Heart left ventricle (tissue), 16 donors: ENCODE results near the gene ARPP21. TPM values are rescaled to one million over a fixed set of nuclear protein-coding genes. Genes with fewer than 3 reads are reported as not detected.

ENCODE experiments used
- ATAC-seq, 4 donors: fragments of 200-7000 bp; cut with Tn5 transposase; one replicate each; pipeline ENCODE4 v1.9.1; 2020 to 2022; ENCODE audit warnings: moderate library complexity in 4 of 4, mild to moderate bottlenecking in 3 of 4, moderate number of reproducible peaks in 1 of 4
- DNase-seq, 5 donors: peaks; one replicate each; pipeline ENCODE4 v3.0.0-alpha.2; 2020
- H3K27ac ChIP-seq, 12 donors: fragments of 200-600 bp; sonication (generic) in 4 of 12; one replicate each; pipeline versions ENCODE4 v1.5.0 to v1.8.0; 2016 to 2022; ENCODE audit warnings: mild to moderate bottlenecking in 2 of 12
- H3K27me3 ChIP-seq, 9 donors: fragments of 200-600 bp; sonication (generic) in 2 of 9; one replicate each; pipeline versions ENCODE4 v1.5.1 to v1.8.0; 2016 to 2022; ENCODE audit warnings: mild to moderate bottlenecking in 3 of 9
- H3K36me3 ChIP-seq, 9 donors: fragments of 200-600 bp; sonication (generic) in 2 of 9; one replicate each; pipeline versions ENCODE4 v1.5.0 to v1.8.0; 2018 to 2022; ENCODE audit warnings: mild to moderate bottlenecking in 2 of 9
- H3K4me1 ChIP-seq, 12 donors: fragments of 200-600 bp; sonication (generic) in 4 of 12; one replicate each; pipeline versions ENCODE4 v1.5.0 to v1.8.0; 2016 to 2022; ENCODE audit warnings: mild to moderate bottlenecking in 3 of 12
- H3K4me3 ChIP-seq, 12 donors: fragments of 200-600 bp; sonication (generic) in 4 of 12; one replicate each; pipeline versions ENCODE4 v1.5.0 to v1.8.0; 2017 to 2022; ENCODE audit warnings: mild to moderate bottlenecking in 9 of 12, moderate library complexity in 4 of 12
- H3K9me3 ChIP-seq, 12 donors: fragments of 200-600 bp; sonication (generic) in 4 of 12; one replicate each; pipeline versions ENCODE4 v1.5.0 to v1.8.0; 2016 to 2022; ENCODE audit warnings: mild to moderate bottlenecking in 1 of 12
- POLR2A ChIP-seq, 2 donors: fragments of 450-650 bp; IDR thresholded peaks; one replicate each; pipeline ENCODE4 v1.6.1; 2017; ENCODE audit warnings: antibody characterized with exemption in 2 of 2, mild to moderate bottlenecking in 2 of 2, moderate library complexity in 2 of 2
- WGBS, 4 donors: extraction: QIAGEN DNeasy Blood & Tissue Kit in 2 of 4; methylation state at CpG; one replicate each; pipeline versions ENCODE4 v1.1.5 to v1.1.7; 2013 to 2018; 5-methylcytosine and 5-hydroxymethylcytosine counted together
- intact Hi-C, 10 donors: fragments of 100-400 bp; cut with DNase I; formaldehyde crosslinking; loops; one replicate each; pipeline versions ENCODE4 v1.11.1 to v1.14.2; 2022
- polyA plus RNA-seq, 2 donors: library from polyadenylated mRNA; stranded (reverse); fragments of 200-250 nt; gene quantifications; one replicate each; pipeline ENCODE4 v1.2.3, GENCODE V29; 2013
- total RNA-seq, 9 donors: library from RNA; depleted of rRNA in 2 of 9; stranded (reverse); fragments of >200 nt in 2 of 9; fragmentation: NEBNext Ultra II Directional in 3 of 9; extraction: Animal tissue kit (Norgen Biotek cat#: 25700) in 3 of 9; gene quantifications; one replicate each; pipeline versions ENCODE4 v1.1.0 to v1.2.4, GENCODE V29; 2016 to 2023
- TF ChIP-seq, protein P1 (sequence below), 12 donors: fragments of 200-600 bp; sonication (generic) in 4 of 12; IDR thresholded peaks; one replicate each; pipeline versions ENCODE4 v1.5.0 to v1.8.0; 2018 to 2022; ENCODE audit warnings: antibody characterized with exemption in 12 of 12, mild to moderate bottlenecking in 5 of 12
- donor health status: ischemic (EF 13 %, LVEDD 7.1; RV severe dilation, severe dysfunction).
- donor health status: healthy with polysubstance abuse.
- donor health status: DM: no; HTN: yes; CAD: no.
- donor health status: DM: no; HTN: no; CAD: no.
- donor health status: ischemic (EF 25% LVEDD 6.9; RV normal size, moderate dysfunction).
- donor health status: ischemic (EF 25% LVEDD 5.7; RV mildly dilated, moderate dysfunction).
- donor health status: healthy.
- donor health status: DM: yes; HTN: yes; CAD: no.
- donor health status: ischemic (EF 35%, LVEDD 5.7; RV mildly dilated, moderate dysfunction).
- donor health status: nonischemic (EF 11% LVEDD 7.7; RV severe dilation, severe dysfunction).
- donor health status: DM: yes; HTN: yes; CAD: no.
- donor health status: PGD.
- donor health status: ischemic (EF 29% LVEDD 5.4; RV normal size, mild dysfunction).
- donor health status: nonischemic (EF 23%, LVEDD 6.1; RV moderate dilation, normal function).

ARPP21 gene
- total and polyA plus RNA-seq, 11 donors, result 0.01 to 0.98 TPM; not detected in 9

DNA sequence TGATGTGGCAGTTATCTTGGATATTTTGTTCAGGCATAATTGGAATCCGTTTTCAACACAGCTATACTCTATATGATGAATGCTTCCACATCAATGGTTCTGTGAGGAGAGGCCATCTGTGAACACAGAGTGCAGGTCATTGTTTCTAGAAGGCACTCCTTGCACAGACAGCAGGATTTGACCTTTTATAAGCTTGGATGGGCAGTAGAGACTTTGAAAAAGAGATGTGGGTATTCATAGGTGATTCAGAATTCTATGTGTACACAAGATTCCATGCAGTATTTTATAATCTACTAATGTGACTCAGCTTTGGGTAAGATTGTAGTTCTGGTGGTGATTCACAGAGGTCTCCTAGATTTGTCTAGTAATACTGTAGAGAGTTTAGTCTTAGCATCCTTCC, 12.5 kb downstream of the ARPP21 start:
- H3K4me1 ChIP-seq, result no peaks in the 10 kb centered on the region
- no peak for DNase-seq
- no peaks in the 10 kb centered on the region for H3K36me3 ChIP-seq
- no peaks in the 10 kb centered on the region for H3K27me3 ChIP-seq
- H3K4me3 ChIP-seq, result no peak overlapping the region
- TF ChIP-seq, protein P1, sequence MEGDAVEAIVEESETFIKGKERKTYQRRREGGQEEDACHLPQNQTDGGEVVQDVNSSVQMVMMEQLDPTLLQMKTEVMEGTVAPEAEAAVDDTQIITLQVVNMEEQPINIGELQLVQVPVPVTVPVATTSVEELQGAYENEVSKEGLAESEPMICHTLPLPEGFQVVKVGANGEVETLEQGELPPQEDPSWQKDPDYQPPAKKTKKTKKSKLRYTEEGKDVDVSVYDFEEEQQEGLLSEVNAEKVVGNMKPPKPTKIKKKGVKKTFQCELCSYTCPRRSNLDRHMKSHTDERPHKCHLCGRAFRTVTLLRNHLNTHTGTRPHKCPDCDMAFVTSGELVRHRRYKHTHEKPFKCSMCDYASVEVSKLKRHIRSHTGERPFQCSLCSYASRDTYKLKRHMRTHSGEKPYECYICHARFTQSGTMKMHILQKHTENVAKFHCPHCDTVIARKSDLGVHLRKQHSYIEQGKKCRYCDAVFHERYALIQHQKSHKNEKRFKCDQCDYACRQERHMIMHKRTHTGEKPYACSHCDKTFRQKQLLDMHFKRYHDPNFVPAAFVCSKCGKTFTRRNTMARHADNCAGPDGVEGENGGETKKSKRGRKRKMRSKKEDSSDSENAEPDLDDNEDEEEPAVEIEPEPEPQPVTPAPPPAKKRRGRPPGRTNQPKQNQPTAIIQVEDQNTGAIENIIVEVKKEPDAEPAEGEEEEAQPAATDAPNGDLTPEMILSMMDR (IDR thresholded peaks at IDR 0.05), result no peak
- TF ChIP-seq POLR2A (IDR thresholded peaks at IDR 0.05), result no peak
- no peak overlapping the region for H3K27ac ChIP-seq
- intact Hi-C loops, result no loop called here
- ATAC-seq, result no peak
- H3K9me3 ChIP-seq, result no peaks in the 10 kb centered on the region
- WGBS, 4 donors, result 52 to 79% (median 63%) methylated on average over 1 of the region's 1 CpG

DNA sequence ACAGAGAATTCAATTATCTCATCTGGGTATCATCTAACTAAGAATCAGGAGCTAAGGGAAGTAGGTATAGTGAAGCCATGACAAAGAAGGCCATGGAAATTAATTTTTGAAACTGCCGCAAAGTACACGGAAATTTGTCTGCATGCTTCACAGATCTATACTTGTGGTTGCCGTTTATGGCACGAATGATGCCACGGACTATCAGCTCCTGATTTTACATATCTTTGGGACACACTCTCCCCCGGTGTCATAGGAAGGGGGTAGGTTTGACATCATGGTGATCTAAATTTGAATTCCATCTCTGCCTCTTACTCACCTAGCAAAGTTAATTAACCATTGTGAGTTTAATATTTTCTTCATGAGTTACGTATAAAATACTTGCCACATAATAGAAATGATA, 14.0 kb downstream of the ARPP21 start:
- TF ChIP-seq, protein P1 (IDR thresholded peaks at IDR 0.05), result no peak
- TF ChIP-seq POLR2A (IDR thresholded peaks at IDR 0.05), result no peak
- intact Hi-C loops, result no loop called here
- Histone ChIP-seq H3K4me1 (no peaks in the 10 kb centered on the region), H3K36me3 (no peaks in the 10 kb centered on the region), H3K9me3 (no peaks in the 10 kb centered on the region), H3K4me3 (no peak overlapping the region), H3K27me3 (no peaks in the 10 kb centered on the region), H3K27ac (no peak overlapping the region)
- WGBS, 4 donors, result 89 to 93% (median 93%) methylated on average over 7 of the region's 7 CpGs
- ATAC-seq (no peak), DNase-seq (no peak)

DNA sequence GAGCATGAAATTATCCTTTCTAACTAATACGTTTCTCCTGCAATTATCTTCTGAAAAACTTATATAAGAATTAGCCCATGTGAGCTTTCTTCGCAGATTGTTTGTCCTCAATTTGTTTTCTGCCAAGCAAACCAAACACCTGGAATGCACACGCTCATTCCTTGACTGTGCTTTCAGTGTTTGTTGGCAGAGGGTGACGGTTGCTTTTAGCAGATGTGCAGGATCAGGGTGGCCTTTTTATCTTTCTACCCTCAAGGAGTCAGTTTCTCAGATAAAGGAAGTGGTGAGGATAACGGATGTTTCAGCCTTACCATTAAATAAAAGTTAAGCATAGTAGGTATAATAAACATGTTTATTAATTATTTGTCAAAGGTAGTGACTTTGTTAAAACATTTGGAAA, 15.2 kb downstream of the ARPP21 start:
- no peaks in the 10 kb centered on the region for H3K27me3 ChIP-seq
- ATAC-seq, result no peak
- no peaks in the 10 kb centered on the region for H3K36me3 ChIP-seq
- no peaks in the 10 kb centered on the region for H3K9me3 ChIP-seq
- WGBS, 4 donors, result 47 to 51% (median 50%) methylated on average over 5 of the region's 5 CpGs
- H3K4me1 ChIP-seq, result no peaks in the 10 kb centered on the region
- TF ChIP-seq POLR2A (IDR thresholded peaks at IDR 0.05), result no peak
- TF ChIP-seq, protein P1 (IDR thresholded peaks at IDR 0.05), result no peak
- no peak for DNase-seq
- H3K27ac ChIP-seq, result no peak overlapping the region
- H3K4me3 ChIP-seq, result no peak overlapping the region
- intact Hi-C loops, result no loop called here

DNA sequence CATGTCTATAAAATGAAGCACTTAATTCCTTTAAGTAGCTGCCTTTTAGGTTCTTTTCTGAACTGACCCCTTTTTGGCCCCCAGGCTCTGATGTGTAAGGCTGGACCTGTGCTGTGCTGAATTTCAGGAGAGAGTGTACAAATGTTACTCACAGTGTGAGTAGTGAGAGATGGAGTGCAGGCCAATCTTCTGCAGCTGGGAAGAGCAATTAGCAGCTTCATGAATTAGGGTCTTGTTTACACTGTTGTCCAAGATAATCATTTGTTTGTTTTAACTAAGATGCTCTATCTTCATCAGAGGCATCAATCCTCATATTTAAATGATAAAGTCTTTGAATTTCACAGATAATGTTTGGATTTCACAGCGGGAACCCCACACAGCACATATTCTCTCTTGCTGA, 19.4 kb downstream of the ARPP21 start:
- Histone ChIP-seq H3K4me1 (peaks cover 0 to 6% (median 0%) of the 10 kb centered on the region in 12 donors), H3K36me3 (no peaks in the 10 kb centered on the region), H3K27ac (no peak overlapping the region), H3K27me3 (no peaks in the 10 kb centered on the region), H3K9me3 (no peaks in the 10 kb centered on the region), H3K4me3 (no peak overlapping the region)
- intact Hi-C loops, result no loop called here
- DNase-seq, result no peak
- TF ChIP-seq, protein P1 (IDR thresholded peaks at IDR 0.05), result no peak
- TF ChIP-seq POLR2A (IDR thresholded peaks at IDR 0.05), result no peak
- no peak for ATAC-seq
- 79 to 90% (median 84%) methylated on average over 1 of the region's 1 CpG for WGBS, 4 donors
